WI38 (cell line): ENCODE data around the gene TBC1D9B.

Experiments used
- H3K4me3 ChIP-seq: 2 replicates; pipeline ENCODE4 v1.5.1; 2011; ENCODE audit warnings: low read depth, mild to moderate bottlenecking, control low read depth, low read length
- CTCF ChIP-seq: IDR thresholded peaks from 2 replicates; pipeline ENCODE4 v1.5.1; 2012; ENCODE audit warnings: low read depth, mild to moderate bottlenecking, control low read depth, low read length

Gene TBC1D9B

DNA sequence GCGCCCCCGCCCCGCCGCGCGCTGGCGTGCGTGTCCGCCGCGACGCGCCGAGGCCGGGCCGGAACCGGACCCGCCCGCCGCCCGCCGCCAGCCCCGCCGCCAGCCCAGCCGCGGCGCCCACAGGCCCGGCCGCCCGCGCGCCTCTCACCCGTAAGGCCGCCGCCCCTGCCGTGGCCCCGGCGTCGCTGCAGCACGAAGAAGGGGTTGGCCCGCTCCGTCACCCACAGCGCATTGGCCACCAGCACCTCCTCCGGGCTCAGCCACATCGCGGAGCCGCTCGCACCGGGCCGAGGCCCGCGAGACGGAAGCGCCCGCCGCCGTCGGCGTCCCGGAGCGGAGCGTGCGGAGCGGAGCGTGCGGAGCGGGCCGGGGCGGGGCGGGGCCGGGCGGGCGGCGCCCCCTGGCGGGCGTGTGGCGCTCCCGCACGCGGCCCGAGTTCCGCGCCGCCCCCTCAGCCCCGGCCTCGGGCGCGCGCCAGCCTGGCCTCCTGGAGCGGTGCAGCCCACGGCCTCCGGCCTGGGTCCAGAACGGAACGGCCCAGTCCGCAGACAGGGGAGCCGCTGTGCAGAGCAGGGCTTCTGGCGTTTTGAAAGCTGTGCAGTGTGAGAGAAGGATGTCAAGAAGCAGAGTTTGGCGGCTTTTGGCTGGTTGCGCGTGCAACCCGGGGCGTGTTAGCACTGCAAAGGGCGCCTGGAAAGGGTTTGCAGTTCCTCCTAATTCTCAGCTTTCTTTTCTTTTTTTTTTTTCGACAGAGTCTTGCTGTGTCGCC, at the start of gene TBC1D9B:
Gene TBC1D9B (minus strand): TSS at position 342 of the 769 bp plus-strand sequence. CDS start 76 bp downstream, at position 266.
- peak within 1 kb of the TSS; percentile 75 for H3K4me3 ChIP-seq
- TF ChIP-seq CTCF, result no peak

- no peak for TF ChIP-seq CTCF
Measured at GRCh38 chr5:179955630-179956029, 47.9 kb upstream of the TBC1D9B start.

DNA sequence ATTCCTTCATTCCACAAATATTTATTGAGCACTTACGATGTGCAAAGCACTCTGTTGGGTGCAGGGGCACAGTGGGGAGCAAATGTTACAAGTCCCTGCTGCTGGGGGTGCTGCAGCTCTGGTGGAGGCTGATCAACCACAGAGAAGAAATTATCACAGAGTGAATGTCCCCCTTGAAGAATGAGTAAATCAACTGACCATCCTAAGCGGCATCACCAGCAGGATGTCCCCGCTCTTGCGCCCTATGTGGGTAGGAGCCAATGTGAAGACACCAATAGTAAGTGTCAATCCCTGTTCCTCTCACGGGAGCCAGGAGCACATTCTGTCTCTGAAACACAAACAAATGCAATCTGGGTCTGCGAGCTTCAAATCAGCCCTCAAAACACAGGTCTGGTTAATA, 47.4 kb upstream of the TBC1D9B start:
- TF ChIP-seq CTCF, result no peak
- H3K4me3 ChIP-seq, result no peak overlapping the region

More at GRCh38 chr5:179955630-179956029, 47.9 kb upstream of the TBC1D9B start:
- no peak overlapping the region for H3K4me3 ChIP-seq

DNA sequence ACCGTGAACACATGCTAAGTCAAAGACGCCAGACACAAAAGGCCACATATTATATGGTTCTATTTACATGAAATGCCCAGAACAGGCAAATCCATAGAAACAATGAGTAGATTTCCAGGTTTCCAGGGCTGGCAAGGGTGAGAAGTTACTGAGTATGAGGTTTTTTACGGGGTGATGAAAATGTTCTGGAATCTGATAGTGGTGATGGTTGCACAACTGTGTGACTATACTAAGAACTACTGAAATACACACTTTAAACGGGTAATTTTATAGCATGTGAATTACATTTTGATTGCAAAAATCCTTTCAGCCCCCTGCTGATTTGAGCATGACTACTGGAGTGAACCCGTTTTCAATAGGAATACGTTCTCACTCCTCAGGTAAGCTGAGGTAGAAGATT, 46.7 kb upstream of the TBC1D9B start:
- TF ChIP-seq CTCF, result no peak

GRCh38 chr5:179953987-179954386, 46.3 kb upstream of the TBC1D9B start:
- TF ChIP-seq CTCF, result no peak
- H3K4me3 ChIP-seq, result no peak overlapping the region

More for the DNA sequence above, 46.7 kb upstream of the TBC1D9B start:
- H3K4me3 ChIP-seq, result no peak overlapping the region

- H3K4me3 ChIP-seq, result no peak overlapping the region
- no peak for TF ChIP-seq CTCF
Measured at GRCh38 chr5:179936976-179937681, 29.4 kb upstream of the TBC1D9B start.

DNA sequence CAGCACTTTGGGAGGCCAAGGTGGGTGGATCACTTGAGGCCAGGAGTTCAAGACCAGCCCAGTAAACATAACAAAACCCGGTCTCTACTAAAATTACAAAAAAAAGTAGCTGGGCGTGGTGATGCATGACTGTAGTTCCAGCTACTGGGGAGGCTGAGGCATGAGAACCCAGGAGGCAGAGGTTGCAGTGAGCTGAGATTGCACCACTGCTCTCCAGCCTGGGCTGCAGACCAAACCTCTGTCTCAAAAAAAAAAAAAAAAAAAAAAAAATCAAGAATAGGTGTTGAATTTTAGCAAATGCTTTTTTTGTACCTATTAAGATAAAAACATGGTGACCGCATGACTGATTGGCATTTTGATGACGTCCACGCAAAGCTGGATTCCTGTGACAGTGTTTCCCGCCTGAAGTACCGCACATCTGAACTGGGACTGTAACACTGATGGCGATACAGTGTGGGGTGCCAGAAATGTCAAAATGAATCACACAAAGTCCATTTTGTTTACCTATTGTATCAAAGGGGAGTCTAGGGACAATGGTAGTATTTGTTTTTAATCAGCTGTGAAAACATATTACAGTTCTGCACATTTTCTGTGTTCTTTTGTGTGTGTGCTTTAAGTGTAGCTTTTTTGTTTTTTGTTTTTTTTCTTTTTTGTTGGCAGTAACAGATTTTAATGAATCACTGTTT, 23.2 kb upstream of the TBC1D9B start:
- H3K4me3 ChIP-seq, result no peak overlapping the region
- no peak for TF ChIP-seq CTCF
